D721Med (cell line): Measurements from ENCODE around the gene SBF2.

ENCODE experiments used
- DNase-seq: peaks from one replicate; pipeline ENCODE4 v3.0.0; 2011; ENCODE audit warnings: low spot score; ENCODE audit not compliant: insufficient read length
- FAIRE-seq: peaks from 2 replicates; lab custom pipeline; 2011; peaks lifted over from hg19 to GRCh38; lab: Jason Lieb, UNC
- TF ChIP-seq, protein P1 (sequence below): IDR thresholded peaks from 2 replicates; pipeline ENCODE4 v1.5.1; 2012; ENCODE audit warnings: mild to moderate bottlenecking, control low read depth; ENCODE audit not compliant: insufficient read depth; ENCODE audit errors: missing control alignments

Gene SBF2

DNA sequence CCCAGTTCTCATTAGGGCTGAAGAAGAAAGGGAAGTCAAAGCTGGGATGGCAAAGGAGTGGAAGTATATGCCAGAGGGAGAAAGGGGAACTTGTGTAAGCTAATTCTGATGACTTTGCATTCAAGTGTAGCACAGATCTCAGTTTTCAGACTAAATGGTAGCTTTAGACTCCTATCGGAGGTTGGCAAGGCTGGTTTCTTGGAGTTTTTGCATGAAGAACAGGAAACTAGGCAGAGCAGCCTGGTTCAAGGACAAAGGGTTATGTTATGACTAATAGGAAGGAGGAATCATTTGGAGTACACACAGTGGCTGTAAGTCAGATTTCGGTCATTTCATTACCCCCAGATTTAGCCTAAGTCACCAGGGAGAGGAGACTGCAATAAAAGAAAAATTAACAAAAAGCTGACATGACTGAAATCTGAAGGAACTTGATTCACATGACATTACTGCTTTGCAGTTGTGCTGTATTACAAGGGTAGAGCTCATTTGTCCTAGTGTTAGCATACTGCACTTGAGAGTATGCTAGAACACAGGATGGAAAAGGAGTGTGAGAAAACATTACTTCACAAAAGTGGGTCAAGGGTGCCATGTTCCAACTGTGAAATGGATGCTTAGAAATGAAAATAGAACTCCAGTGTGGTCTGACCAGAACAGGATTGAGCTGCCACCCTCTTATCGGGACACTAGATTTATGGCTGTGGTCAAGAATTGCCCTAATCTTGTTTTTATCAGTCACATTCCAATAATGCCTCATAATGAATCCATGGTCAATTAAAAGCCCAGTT is 34.5 kb upstream of the SBF2 start:
- TF ChIP-seq, protein P1, sequence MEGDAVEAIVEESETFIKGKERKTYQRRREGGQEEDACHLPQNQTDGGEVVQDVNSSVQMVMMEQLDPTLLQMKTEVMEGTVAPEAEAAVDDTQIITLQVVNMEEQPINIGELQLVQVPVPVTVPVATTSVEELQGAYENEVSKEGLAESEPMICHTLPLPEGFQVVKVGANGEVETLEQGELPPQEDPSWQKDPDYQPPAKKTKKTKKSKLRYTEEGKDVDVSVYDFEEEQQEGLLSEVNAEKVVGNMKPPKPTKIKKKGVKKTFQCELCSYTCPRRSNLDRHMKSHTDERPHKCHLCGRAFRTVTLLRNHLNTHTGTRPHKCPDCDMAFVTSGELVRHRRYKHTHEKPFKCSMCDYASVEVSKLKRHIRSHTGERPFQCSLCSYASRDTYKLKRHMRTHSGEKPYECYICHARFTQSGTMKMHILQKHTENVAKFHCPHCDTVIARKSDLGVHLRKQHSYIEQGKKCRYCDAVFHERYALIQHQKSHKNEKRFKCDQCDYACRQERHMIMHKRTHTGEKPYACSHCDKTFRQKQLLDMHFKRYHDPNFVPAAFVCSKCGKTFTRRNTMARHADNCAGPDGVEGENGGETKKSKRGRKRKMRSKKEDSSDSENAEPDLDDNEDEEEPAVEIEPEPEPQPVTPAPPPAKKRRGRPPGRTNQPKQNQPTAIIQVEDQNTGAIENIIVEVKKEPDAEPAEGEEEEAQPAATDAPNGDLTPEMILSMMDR: no peak
- DNase-seq (no peak), FAIRE-seq (no peak)

- DNase-seq (no peak), FAIRE-seq (no peak)
- TF ChIP-seq, protein P1: no peak
These were observed 33.2 kb upstream of the SBF2 start for GRCh38 chr11:10327254-10327653.

GRCh38 chr11:10326012-10326964 is 32.3 kb upstream of the SBF2 start:
- TF ChIP-seq, protein P1: no peak
- DNase-seq (no peak), FAIRE-seq (no peak)

DNA sequence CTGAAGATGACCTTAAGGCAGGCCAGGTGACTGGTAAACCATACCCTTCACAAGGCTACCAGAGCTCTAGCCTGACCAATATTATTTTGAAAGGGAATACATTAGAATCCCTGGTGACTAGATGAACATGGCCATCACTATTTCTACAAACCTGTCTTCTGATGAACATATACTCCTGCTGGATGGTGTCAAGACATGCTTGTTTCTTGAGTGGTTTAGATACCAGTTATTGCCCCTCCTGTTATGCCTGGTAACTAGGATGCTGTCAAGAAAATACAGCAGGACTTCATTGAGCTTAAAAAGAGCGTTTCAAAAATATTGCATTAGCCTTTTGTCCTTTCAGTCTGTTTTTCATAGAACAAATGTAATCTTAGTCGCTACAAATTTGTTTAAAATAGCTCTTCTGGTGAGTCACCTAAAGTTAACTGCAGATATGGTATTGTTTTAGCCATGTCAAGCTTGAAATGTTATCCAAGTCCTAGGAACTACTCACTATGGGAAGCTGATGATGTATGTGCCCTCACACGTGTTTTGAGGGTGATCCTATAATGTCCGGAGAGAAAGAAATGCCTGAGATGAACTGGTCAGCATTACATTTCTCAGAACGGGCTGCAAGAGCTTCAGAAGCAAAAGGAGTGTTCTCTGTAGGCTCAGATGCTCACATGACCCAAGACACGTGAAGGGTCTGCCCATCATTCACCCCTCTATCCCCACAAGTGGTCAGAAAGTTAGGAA is 31.4 kb upstream of the SBF2 start:
- FAIRE-seq (no peak), DNase-seq (no peak)
- TF ChIP-seq, protein P1: no peak

DNA sequence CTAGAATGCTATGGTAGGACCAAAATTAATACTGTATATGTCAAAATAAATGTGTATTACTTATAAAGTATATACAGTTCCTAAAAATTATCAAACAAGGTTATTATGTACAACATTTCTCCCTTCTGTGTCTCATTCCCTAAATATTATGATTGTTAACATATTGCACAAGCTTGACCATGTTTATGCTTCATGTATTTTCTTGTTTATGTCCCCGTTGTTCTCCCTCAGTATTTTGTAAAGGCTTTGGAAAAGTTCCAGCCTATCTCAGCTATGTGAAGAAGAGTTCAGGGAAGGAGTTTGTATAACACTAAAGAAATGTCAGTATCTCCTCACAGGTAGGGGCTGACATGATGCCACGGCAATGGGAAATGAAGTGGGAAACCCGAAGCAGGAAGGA is 30.5 kb upstream of the SBF2 start:
- no peak for FAIRE-seq
- TF ChIP-seq, protein P1: no peak

GRCh38 chr11:10323793-10324170 is 29.8 kb upstream of the SBF2 start:
- FAIRE-seq (no peak), DNase-seq (no peak)
- TF ChIP-seq, protein P1: no peak

More for the DNA sequence above, 30.5 kb upstream of the SBF2 start:
- no peak for DNase-seq
